Kidney epithelial cell (primary cell): ENCODE measurements around the gene PXK. TPM values are rescaled to one million over a fixed set of nuclear protein-coding genes. Genes with fewer than 3 reads are reported as not detected.
"Not testable (repeated sequence)": the region's sequence is repeated elsewhere in the genome, so short reads cannot be mapped to it uniquely, and the experiment has no call there.

Experiments
- DNase-seq: peaks from one replicate; pipeline ENCODE4 v3.0.0-alpha.2; 2010; ENCODE audit warnings: low read depth
- H3K27me3 ChIP-seq: 2 replicates; pipeline ENCODE4 v1.6.0; 2011; ENCODE audit warnings: low read length; ENCODE audit not compliant: control insufficient read depth, insufficient read depth
- H3K36me3 ChIP-seq: 2 replicates; pipeline ENCODE4 v1.5.1; 2011; ENCODE audit warnings: low read length; ENCODE audit not compliant: control insufficient read depth, insufficient read depth
- H3K4me3 ChIP-seq: 2 replicates; pipeline ENCODE4 v1.5.1; 2011; ENCODE audit warnings: low read depth, mild to moderate bottlenecking, control low read depth, low read length
- CTCF ChIP-seq: IDR thresholded peaks from 2 replicates; pipeline ENCODE4 v1.5.1; 2011; ENCODE audit warnings: mild to moderate bottlenecking, moderate library complexity, low read length, control low read depth, inconsistent platforms; ENCODE audit not compliant: insufficient read depth, poor library complexity, severe bottlenecking
- total RNA-seq: library from RNA; depleted of rRNA; stranded (reverse); fragments of >200 nt; gene quantifications from 2 replicates; pipeline ENCODE4 v1.2.3, GENCODE V29; 2015

The PXK gene
- total RNA-seq, 1 donor from 2014 or later, result 13.2 TPM

GRCh38 chr3:58337190-58337589 lies 4.5 kb downstream of the PXK start:
- Histone ChIP-seq H3K4me3 (no peak overlapping the region), H3K36me3 (no peaks in the 10 kb centered on the region), H3K27me3 (no peaks in the 10 kb centered on the region)
- no peak for TF ChIP-seq CTCF
- no peak for DNase-seq

DNA sequence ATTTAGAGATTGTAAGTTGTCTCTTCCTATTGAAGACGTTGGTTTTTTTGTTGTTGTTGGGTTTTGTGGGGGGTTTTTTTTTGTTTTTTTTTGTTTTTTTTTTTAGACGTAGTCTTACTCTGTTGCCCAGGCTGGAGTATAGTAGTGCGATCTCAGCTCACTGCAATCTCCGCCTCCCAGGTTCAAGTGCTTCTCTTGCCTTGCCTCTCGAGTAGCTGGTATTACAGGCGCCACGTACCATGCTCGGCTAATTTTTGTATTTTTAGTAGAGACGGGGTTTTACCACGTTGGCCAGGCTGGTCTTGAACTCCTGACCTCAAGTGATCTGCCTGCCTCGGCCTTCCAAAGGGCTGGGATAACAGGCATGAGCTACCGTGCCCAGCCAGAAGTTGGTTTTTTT lies 6.5 kb downstream of the PXK start:
- H3K4me3 ChIP-seq, DNase-seq, H3K27me3 ChIP-seq, H3K36me3 ChIP-seq: not testable (repeated sequence)

DNA sequence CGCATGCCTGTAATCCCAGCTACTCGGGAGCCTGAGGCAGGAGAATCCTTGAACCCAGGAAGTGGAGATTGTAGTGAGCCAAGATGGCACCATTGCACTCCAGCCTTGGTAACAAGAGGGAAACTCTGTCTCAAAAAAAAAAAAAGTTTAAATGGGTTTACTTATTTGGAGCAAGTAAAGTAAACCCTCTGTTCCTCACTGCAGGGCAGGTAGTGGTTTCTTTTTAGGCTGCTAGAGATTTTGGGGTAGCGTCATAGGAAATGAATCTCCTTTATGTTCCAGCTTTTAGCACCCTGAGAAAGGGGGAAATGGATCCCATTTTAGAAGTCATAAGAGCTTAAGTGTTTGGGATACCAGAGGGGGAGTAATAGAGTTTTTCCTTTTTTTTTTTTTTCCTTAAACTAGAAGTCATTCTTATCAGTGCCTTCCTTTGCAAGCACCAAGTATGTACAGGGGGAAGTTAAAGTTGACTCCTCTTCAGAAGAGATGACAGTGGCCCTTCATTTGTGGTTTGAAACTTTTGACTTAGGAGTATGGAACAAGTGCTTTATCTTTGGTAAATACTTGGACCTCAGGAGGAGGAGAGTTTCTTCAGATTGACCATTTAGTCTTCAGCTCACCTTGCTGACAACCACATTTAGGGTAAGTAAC lies 8.0 kb downstream of the PXK start:
- no peak for TF ChIP-seq CTCF
- Histone ChIP-seq H3K36me3 (no peaks in the 10 kb centered on the region), H3K27me3 (no peaks in the 10 kb centered on the region), H3K4me3 (no peak overlapping the region)
- no peak for DNase-seq

- Histone ChIP-seq H3K27me3 (no peaks in the 10 kb centered on the region), H3K4me3 (no peak overlapping the region), H3K36me3 (no peaks in the 10 kb centered on the region)
- TF ChIP-seq CTCF, result no peak
- no peak for DNase-seq
Measured at GRCh38 chr3:58341376-58341775, 8.7 kb downstream of the PXK start.

DNA sequence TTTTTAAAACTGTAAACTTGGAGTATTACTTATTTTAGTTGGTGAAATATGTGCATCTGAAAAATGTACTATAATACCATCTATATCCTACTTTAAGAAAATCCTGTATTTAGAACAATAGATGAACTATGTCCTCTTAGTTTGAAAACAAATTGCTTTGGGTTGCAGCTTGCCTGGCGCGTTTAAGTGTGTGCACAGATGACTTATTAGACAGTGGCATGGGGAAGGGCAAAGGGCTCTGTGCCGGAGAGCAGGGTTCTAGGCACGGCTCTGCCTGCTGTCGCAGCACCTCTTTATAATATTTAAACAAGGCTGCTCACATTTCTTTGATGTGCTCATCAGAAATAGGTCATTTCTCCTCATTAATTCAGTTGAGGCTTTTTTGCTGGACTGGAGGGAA lies 10.0 kb downstream of the PXK start:
- no peak for TF ChIP-seq CTCF
- Histone ChIP-seq H3K4me3 (no peak overlapping the region), H3K36me3 (no peaks in the 10 kb centered on the region)

GRCh38 chr3:58345457-58345856 lies 12.8 kb downstream of the PXK start:
- no peak for TF ChIP-seq CTCF

More for the DNA sequence above, 10.0 kb downstream of the PXK start:
- no peaks in the 10 kb centered on the region for H3K27me3 ChIP-seq
- no peak for DNase-seq

More at GRCh38 chr3:58345457-58345856, 12.8 kb downstream of the PXK start:
- Histone ChIP-seq H3K27me3 (no peaks in the 10 kb centered on the region), H3K4me3 (no peak overlapping the region), H3K36me3 (no peaks in the 10 kb centered on the region)
- DNase-seq, result no peak
